ENCODE measurements around the gene CFL1.

DNA sequence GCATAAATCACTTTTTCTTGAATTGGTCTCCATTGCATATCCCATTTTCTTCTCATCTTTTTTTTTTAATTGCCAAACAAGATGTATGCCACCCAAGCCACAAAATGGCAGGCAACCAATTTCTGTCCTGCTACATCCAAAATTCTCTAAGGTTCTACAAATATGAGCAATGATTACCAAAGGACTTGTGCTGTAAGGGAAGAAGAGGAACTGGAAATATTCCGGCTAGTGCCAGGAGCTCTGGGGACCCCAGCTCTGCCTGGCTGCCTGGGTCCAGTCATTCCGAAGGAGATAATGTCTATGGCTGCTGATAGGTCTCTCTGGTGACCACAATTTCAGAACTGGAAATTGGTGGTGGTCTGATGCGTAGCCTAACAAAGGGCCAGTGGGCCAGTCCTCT lies 41.3 kb downstream of the CFL1 start:
- TF ChIP-seq POLR2AphosphoS5 (IDR thresholded peaks at IDR 0.05; ENCODE audit: low read depth, low read length), result no peak
- TF ChIP-seq, protein P1, sequence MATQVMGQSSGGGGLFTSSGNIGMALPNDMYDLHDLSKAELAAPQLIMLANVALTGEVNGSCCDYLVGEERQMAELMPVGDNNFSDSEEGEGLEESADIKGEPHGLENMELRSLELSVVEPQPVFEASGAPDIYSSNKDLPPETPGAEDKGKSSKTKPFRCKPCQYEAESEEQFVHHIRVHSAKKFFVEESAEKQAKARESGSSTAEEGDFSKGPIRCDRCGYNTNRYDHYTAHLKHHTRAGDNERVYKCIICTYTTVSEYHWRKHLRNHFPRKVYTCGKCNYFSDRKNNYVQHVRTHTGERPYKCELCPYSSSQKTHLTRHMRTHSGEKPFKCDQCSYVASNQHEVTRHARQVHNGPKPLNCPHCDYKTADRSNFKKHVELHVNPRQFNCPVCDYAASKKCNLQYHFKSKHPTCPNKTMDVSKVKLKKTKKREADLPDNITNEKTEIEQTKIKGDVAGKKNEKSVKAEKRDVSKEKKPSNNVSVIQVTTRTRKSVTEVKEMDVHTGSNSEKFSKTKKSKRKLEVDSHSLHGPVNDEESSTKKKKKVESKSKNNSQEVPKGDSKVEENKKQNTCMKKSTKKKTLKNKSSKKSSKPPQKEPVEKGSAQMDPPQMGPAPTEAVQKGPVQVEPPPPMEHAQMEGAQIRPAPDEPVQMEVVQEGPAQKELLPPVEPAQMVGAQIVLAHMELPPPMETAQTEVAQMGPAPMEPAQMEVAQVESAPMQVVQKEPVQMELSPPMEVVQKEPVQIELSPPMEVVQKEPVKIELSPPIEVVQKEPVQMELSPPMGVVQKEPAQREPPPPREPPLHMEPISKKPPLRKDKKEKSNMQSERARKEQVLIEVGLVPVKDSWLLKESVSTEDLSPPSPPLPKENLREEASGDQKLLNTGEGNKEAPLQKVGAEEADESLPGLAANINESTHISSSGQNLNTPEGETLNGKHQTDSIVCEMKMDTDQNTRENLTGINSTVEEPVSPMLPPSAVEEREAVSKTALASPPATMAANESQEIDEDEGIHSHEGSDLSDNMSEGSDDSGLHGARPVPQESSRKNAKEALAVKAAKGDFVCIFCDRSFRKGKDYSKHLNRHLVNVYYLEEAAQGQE (IDR thresholded peaks at IDR 0.05; ENCODE audit: insufficient read depth in 1 of 2, low read depth in 2 of 2, low read length in 2 of 2), result no peak

All from PFSK-1 (cell line).